GM12878 (cell line): ENCODE data around the gene ATG4B.

Experiments used
- CUX1 ChIP-seq: IDR thresholded peaks from 2 replicates; pipeline ENCODE4 v1.6.1; 2012; ENCODE audit warnings: improper control_type of control experiment, low read depth, low read length; ENCODE audit not compliant: insufficient replicate concordance
- ESRRA ChIP-seq: IDR thresholded peaks from 2 replicates; pipeline ENCODE4 v1.6.1; 2012; ENCODE audit warnings: mild to moderate bottlenecking, low read length, improper control_type of control experiment
- LARP7 ChIP-seq: fragments of 450-650 bp; IDR thresholded peaks from 2 replicates; pipeline ENCODE4 v1.6.1; 2017; ENCODE audit warnings: mild to moderate bottlenecking
- NFYB ChIP-seq: IDR thresholded peaks from 2 replicates; pipeline ENCODE4 v1.6.1; 2011; ENCODE audit warnings: low read depth, mild to moderate bottlenecking, low read length, improper control_type of control experiment, moderate library complexity; ENCODE audit not compliant: insufficient read depth
- RB1 ChIP-seq: fragments of 450-650 bp; formaldehyde crosslinking; IDR thresholded peaks from 2 replicates; pipeline ENCODE4 v1.6.1; 2017; ENCODE audit warnings: mild to moderate bottlenecking, borderline replicate concordance
- SMC3 ChIP-seq: IDR thresholded peaks from 2 replicates; pipeline ENCODE4 v1.6.1; 2011; ENCODE audit warnings: low read length, improper control_type of control experiment, borderline replicate concordance
- TF ChIP-seq, protein P1 (sequence below): fragments of 450-650 bp; IDR thresholded peaks from 2 replicates; pipeline ENCODE4 v1.6.1; 2017; ENCODE audit warnings: mild to moderate bottlenecking, moderate library complexity

DNA sequence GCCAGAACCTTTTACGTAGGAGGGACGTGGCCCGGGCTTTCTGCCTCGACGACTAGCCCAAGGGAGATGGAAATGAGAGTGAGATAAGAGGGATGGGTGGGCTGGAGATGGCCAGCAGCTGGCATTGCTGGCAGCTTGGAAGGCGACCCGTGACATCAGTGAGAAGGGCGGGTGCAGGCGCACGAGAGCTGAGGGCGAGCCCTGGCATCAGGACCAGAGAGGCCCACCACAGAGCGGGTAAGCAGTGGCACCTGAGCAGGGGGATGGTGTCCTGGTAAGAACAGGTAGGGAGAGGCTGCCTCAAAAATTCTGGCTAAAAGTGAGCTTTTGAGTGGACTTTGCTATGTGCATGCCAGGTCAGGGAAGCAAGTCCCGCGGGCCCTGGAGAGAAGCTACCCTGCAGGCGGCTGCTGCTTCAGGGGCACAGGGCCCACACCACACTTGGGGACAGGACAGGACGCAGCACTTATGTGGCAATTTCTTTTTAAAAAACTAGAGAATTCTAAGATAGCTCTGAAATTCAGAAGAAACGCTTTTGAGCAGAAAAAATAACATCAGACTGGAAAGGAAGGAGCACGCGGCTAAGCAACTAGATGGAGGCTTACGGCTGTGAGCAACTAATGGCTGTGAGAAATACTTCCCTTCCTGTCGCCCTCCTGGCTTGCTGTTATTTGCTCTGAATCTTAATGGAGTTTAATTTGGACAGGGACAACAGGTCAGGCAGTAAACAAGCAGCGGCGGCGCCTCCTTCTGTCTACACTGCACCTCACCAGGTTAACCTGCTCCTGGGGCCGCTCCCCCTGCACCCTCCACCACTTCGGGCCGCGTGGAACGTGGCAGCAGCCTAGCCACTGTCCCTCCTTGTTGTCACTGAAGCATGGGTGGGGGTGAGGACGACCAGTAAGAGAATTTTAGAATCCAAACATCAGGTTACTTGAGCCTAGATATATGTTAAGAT is 21.0 kb upstream of the ATG4B start:
- TF ChIP-seq RB1 (no peak), ESRRA (no peak), CUX1 (no peak), NFYB (no peak), LARP7 (no peak), SMC3 (no peak)
- TF ChIP-seq, protein P1, sequence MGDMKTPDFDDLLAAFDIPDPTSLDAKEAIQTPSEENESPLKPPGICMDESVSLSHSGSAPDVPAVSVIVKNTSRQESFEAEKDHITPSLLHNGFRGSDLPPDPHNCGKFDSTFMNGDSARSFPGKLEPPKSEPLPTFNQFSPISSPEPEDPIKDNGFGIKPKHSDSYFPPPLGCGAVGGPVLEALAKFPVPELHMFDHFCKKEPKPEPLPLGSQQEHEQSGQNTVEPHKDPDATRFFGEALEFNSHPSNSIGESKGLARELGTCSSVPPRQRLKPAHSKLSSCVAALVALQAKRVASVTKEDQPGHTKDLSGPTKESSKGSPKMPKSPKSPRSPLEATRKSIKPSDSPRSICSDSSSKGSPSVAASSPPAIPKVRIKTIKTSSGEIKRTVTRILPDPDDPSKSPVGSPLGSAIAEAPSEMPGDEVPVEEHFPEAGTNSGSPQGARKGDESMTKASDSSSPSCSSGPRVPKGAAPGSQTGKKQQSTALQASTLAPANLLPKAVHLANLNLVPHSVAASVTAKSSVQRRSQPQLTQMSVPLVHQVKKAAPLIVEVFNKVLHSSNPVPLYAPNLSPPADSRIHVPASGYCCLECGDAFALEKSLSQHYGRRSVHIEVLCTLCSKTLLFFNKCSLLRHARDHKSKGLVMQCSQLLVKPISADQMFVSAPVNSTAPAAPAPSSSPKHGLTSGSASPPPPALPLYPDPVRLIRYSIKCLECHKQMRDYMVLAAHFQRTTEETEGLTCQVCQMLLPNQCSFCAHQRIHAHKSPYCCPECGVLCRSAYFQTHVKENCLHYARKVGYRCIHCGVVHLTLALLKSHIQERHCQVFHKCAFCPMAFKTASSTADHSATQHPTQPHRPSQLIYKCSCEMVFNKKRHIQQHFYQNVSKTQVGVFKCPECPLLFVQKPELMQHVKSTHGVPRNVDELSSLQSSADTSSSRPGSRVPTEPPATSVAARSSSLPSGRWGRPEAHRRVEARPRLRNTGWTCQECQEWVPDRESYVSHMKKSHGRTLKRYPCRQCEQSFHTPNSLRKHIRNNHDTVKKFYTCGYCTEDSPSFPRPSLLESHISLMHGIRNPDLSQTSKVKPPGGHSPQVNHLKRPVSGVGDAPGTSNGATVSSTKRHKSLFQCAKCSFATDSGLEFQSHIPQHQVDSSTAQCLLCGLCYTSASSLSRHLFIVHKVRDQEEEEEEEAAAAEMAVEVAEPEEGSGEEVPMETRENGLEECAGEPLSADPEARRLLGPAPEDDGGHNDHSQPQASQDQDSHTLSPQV = no peak
